ENCODE data around the gene NLRP11.

DNA sequence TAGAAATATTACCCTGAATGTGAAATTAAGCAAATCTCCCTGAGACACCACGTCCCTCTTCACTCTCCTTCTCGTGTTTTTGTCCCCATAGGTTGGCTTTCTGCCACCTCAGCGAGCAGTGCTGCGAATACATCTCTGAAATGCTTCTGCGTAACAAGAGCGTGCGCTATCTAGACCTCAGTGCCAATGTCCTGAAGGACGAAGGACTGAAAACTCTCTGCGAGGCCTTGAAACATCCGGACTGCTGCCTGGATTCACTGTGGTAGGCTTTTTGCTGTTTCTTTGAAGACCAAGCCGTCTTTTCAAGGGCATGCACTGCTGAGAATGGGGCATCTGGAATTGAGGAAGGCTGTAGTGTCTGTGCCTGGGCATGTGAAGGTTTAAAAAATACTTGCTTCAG lies 38.9 kb upstream of the NLRP11 start:
- TF ChIP-seq, protein P1, sequence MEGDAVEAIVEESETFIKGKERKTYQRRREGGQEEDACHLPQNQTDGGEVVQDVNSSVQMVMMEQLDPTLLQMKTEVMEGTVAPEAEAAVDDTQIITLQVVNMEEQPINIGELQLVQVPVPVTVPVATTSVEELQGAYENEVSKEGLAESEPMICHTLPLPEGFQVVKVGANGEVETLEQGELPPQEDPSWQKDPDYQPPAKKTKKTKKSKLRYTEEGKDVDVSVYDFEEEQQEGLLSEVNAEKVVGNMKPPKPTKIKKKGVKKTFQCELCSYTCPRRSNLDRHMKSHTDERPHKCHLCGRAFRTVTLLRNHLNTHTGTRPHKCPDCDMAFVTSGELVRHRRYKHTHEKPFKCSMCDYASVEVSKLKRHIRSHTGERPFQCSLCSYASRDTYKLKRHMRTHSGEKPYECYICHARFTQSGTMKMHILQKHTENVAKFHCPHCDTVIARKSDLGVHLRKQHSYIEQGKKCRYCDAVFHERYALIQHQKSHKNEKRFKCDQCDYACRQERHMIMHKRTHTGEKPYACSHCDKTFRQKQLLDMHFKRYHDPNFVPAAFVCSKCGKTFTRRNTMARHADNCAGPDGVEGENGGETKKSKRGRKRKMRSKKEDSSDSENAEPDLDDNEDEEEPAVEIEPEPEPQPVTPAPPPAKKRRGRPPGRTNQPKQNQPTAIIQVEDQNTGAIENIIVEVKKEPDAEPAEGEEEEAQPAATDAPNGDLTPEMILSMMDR (IDR thresholded peaks at IDR 0.05; ENCODE audit: low read depth, low read length, poor library complexity, severe bottlenecking) = no peak
- no peak for TF ChIP-seq EZH2phosphoT487 (IDR thresholded peaks at IDR 0.05; ENCODE audit: borderline replicate concordance, low read length)

Measured in DOHH2 (cell line).